Body of pancreas (tissue), 4 donors: ENCODE data around the gene ANKMY1.

ENCODE experiments used
- CTCF ChIP-seq, 7 experiments: fragments of 450-650 bp in 4 of 7; fragments of 200-600 bp in 3 of 7; sonication (generic) in 3 of 7; IDR thresholded peaks; one replicate each; pipeline ENCODE4 v1.5.1; 2016 to 2019; ENCODE audit warnings: antibody characterized with exemption in 7 of 7
- POLR2A ChIP-seq, 3 donors: fragments of 450-650 bp; IDR thresholded peaks; one replicate each; pipeline ENCODE4 v1.6.1; 2016; ENCODE audit warnings: antibody characterized with exemption in 3 of 3, mild to moderate bottlenecking in 2 of 3

- TF ChIP-seq CTCF (IDR thresholded peaks at IDR 0.05) (no peak), POLR2A (IDR thresholded peaks at IDR 0.05) (peak; percentile 74 to 93 (median 86))
These were observed 2.3 kb upstream of the ANKMY1 start, which contains the start of gene DUSP28 for GRCh38 chr2:240560084-240560479.
